Natural killer cell (primary cell): ENCODE measurements around the gene SEMA4C. TPM values are rescaled to one million over a fixed set of nuclear protein-coding genes. Genes with fewer than 3 reads are reported as not detected.

Source experiments
- ATAC-seq, 3 donors: fragments of 150-1000 bp in 2 of 3; fragments of 200-7000 bp in 1 of 3; cut with Tn5 transposase; 1 replicate in 1 of 3; 2 replicates in 2 of 3; pipeline ENCODE4 v1.10.0; 2021; ENCODE audit warnings: mild to moderate bottlenecking in 2 of 3, moderate library complexity in 2 of 3
- DNase-seq, 2 donors: peaks; one replicate each; pipeline versions ENCODE4 v3.0.0 to v3.0.0-alpha.2; 2013 to 2021; ENCODE audit warnings: mixed read lengths in 1 of 2
- H3K27ac ChIP-seq: one replicate; pipeline ENCODE4 v1.5.1; 2013; ENCODE audit warnings: mild to moderate bottlenecking, low read length
- H3K27me3 ChIP-seq: one replicate; pipeline ENCODE4 v1.6.1; 2013; ENCODE audit warnings: low read length; ENCODE audit not compliant: control insufficient read depth, insufficient read depth
- H3K36me3 ChIP-seq: one replicate; pipeline ENCODE4 v1.6.1; 2013; ENCODE audit warnings: low read length; ENCODE audit not compliant: control insufficient read depth, insufficient read depth
- H3K4me1 ChIP-seq: one replicate; pipeline ENCODE4 v1.6.1; 2013; ENCODE audit warnings: low read length; ENCODE audit not compliant: control insufficient read depth, insufficient read depth
- H3K4me3 ChIP-seq: one replicate; pipeline ENCODE4 v1.5.1; 2013; ENCODE audit warnings: low read length
- H3K9me3 ChIP-seq: one replicate; pipeline ENCODE4 v1.6.1; 2013; ENCODE audit warnings: low read length; ENCODE audit not compliant: control insufficient read depth, insufficient read depth
- H3K27ac Mint-ChIP-seq, 2 donors: one replicate each; pipeline ENCODE4 v1.8.0; 2022; ENCODE audit warnings: mild to moderate bottlenecking in 2 of 2, mixed read lengths in 2 of 2, moderate library complexity in 1 of 2
- H3K27me3 Mint-ChIP-seq, 2 donors: one replicate each; pipeline ENCODE4 v1.8.0; 2022; ENCODE audit warnings: low read depth in 2 of 2, mixed read lengths in 2 of 2
- H3K36me3 Mint-ChIP-seq: one replicate; pipeline ENCODE4 v1.8.0; 2022; ENCODE audit warnings: mixed read lengths
- H3K4me1 Mint-ChIP-seq, 2 donors: one replicate each; pipeline ENCODE4 v1.8.0; 2022; ENCODE audit warnings: mixed read lengths in 2 of 2
- H3K4me3 Mint-ChIP-seq: one replicate; pipeline ENCODE4 v1.8.0; 2022; ENCODE audit warnings: mild to moderate bottlenecking, moderate library complexity, mixed read lengths
- H3K9me3 Mint-ChIP-seq, 2 donors: one replicate each; pipeline ENCODE4 v1.8.0; 2022; ENCODE audit warnings: mixed read lengths in 2 of 2
- WGBS: methylation state at CpG from one replicate; pipeline ENCODE4 v1.1.7; 2013; ENCODE audit warnings: missing lambda C conversion rate; ENCODE audit not compliant: insufficient coverage; 5-methylcytosine and 5-hydroxymethylcytosine counted together
- intact Hi-C: fragments of 100-400 bp; cut with micrococcal nuclease; formaldehyde crosslinking; loops from one replicate; pipeline ENCODE4 v1.14.2; 2022
- total RNA-seq, 4 donors: library from RNA; stranded (reverse); fragments of 120-200 nt in 1 of 4; gene quantifications; one replicate each; pipeline versions ENCODE4 v1.2.3 to v1.2.4, GENCODE V29; 2013 to 2022
- TF ChIP-seq, protein P1 (sequence below): fragments of 200-600 bp; IDR thresholded peaks from one replicate; pipeline ENCODE4 v1.8.0; 2022; ENCODE audit warnings: antibody characterized with exemption

Gene SEMA4C
- total RNA-seq, 3 donors from 2014 or later (not counting 1 experiment from before 2014, with no cell fraction given): 51.8 to 78.1 (median 65.8) TPM

DNA sequence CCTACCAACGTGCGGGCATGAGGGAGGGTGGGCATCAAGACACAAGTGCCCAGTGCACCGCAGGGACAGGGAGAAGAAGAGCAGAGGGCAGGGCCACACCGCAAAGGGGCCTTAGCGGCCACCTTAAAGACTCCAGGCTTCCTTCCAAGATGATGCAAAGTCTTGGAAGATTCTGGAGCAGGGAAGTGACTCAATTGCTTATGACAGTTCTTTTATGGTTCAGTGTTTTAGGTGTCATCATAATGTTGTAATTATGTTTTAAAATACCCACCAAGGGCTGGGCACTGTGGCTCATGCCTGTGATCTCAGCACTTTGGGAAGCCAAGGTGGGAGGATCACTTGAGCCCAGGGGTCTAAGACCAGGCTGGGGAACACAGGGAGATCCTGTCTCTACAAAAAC, 44.5 kb upstream of the SEMA4C start:
- DNase-seq: no peak
- H3K27me3 Mint-ChIP-seq: no peaks in the 10 kb centered on the region
- ATAC-seq: peak in 2 of 3 donors; percentile 18 to 21
- H3K4me1 ChIP-seq: peaks cover 47% of the 10 kb centered on the region
- intact Hi-C loops: loop anchor here (5.0 kb wide), 1 partner anchor 37 kb away; no protein-coding TSS in a partner anchor
- H3K4me1 Mint-ChIP-seq: peaks cover 66 to 72% of the 10 kb centered on the region in 2 donors
- peaks cover 0 to 4% of the 10 kb centered on the region in 2 donors for H3K9me3 Mint-ChIP-seq
- peak overlapping the region; percentile 97 to 98 for H3K27ac Mint-ChIP-seq
- peak overlapping the region; percentile 64 for H3K27ac ChIP-seq
- H3K4me3 Mint-ChIP-seq: peak overlapping the region; percentile 95
- TF ChIP-seq, protein P1, sequence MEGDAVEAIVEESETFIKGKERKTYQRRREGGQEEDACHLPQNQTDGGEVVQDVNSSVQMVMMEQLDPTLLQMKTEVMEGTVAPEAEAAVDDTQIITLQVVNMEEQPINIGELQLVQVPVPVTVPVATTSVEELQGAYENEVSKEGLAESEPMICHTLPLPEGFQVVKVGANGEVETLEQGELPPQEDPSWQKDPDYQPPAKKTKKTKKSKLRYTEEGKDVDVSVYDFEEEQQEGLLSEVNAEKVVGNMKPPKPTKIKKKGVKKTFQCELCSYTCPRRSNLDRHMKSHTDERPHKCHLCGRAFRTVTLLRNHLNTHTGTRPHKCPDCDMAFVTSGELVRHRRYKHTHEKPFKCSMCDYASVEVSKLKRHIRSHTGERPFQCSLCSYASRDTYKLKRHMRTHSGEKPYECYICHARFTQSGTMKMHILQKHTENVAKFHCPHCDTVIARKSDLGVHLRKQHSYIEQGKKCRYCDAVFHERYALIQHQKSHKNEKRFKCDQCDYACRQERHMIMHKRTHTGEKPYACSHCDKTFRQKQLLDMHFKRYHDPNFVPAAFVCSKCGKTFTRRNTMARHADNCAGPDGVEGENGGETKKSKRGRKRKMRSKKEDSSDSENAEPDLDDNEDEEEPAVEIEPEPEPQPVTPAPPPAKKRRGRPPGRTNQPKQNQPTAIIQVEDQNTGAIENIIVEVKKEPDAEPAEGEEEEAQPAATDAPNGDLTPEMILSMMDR: no peak
- H3K9me3 ChIP-seq: peaks cover 9% of the 10 kb centered on the region
- H3K36me3 ChIP-seq: no peaks in the 10 kb centered on the region
- peak overlapping the region; percentile 18 for H3K4me3 ChIP-seq
- 60% methylated on average over 5 of the region's 5 CpGs for WGBS
- H3K27me3 ChIP-seq: no peaks in the 10 kb centered on the region
- H3K36me3 Mint-ChIP-seq: no peaks in the 10 kb centered on the region

DNA sequence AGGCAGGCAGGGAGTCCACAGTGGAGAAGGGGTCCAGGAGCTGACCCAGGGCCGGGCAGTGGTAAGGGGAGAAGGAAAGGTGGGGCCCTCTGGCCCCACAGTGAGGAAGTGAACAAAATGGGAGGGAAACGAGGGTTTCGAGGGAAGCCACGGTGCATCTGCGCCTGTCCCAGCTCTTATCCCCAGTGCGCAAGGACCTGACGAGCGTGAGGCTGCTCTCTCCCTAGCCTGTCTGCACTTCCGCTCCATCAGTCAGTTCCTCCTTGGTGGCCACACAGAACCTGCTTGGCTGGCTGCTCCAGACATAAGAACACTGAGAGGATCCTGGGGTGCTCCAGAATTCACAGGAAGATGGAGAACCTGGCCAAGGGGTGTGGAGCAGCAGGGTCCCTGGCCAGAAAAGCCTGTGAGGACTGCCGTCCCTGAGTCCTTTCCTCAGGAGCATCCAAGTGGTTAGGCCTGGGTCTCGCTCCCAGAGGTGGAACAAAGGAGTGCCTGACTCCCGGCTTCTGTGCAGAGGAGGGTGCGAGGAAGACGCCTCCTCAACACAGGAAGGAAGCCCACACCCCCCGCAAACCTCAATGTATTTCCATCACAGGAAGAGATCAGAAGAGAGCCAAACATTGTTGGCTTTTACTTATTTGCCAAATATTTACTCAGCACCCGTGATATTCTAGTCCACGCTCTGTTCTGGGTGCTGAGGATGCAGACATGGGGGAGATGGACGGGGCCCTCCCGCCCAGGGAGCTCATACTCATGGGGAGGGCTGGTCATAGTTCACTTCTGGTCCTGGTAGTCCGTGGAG, 43.7 kb upstream of the SEMA4C start:
- Histone ChIP-seq H3K4me3 (peak overlapping the region; percentile 18), H3K9me3 (peaks cover 9% of the 10 kb centered on the region), H3K36me3 (no peaks in the 10 kb centered on the region), H3K27me3 (no peaks in the 10 kb centered on the region), H3K4me1 (peaks cover 47% of the 10 kb centered on the region), H3K27ac (peak overlapping the region; percentile 64)
- Mint-ChIP-seq H3K27me3 (no peaks in the 10 kb centered on the region), H3K4me1 (peaks cover 60 to 68% of the 10 kb centered on the region in 2 donors), H3K27ac (peak overlapping the region; percentile 97 to 98), H3K9me3 (peaks cover 0 to 4% of the 10 kb centered on the region in 2 donors), H3K36me3 (no peaks in the 10 kb centered on the region), H3K4me3 (peak overlapping the region; percentile 95)
- ATAC-seq (peak; percentile 70 to 81 (median 79)), DNase-seq (peak; percentile 29 to 75)
- 5% methylated on average over 20 of the region's 20 CpGs for WGBS
- TF ChIP-seq, protein P1: no peak
- intact Hi-C loops: loop anchor here (5.0 kb wide), 1 partner anchor 36 kb away; no protein-coding TSS in a partner anchor

DNA sequence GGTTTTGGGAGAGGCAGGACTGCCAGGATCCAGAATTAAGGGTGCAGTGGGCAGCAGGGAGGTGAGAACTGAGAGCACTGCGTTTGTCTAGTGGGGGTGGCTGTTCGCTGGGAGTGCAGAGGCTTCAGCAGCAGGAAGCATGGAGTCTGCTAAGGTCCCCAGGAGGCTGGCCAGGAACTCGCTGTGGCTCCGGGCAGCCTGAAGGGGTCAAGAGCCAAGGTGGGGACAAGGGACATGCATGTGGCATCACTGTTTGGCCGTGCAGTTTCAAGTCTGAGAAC, 43.2 kb upstream of the SEMA4C start:
- Histone ChIP-seq H3K27ac (peak overlapping the region; percentile 64), H3K27me3 (no peaks in the 10 kb centered on the region), H3K4me1 (peaks cover 47% of the 10 kb centered on the region), H3K36me3 (no peaks in the 10 kb centered on the region), H3K4me3 (peak overlapping the region; percentile 18), H3K9me3 (peaks cover 9% of the 10 kb centered on the region)
- peak overlapping the region; percentile 97 to 98 for H3K27ac Mint-ChIP-seq
- ATAC-seq (peak in 1 of 3 donors; percentile 31), DNase-seq (peak in 1 of 2 donors; percentile 34)
- H3K4me1 Mint-ChIP-seq: peaks cover 54 to 68% of the 10 kb centered on the region in 2 donors
- peak overlapping the region; percentile 95 for H3K4me3 Mint-ChIP-seq
- TF ChIP-seq, protein P1: no peak
- intact Hi-C loops: loop anchor here (5.0 kb wide), 1 partner anchor 36 kb away; no protein-coding TSS in a partner anchor
- H3K9me3 Mint-ChIP-seq: peaks cover 0 to 4% of the 10 kb centered on the region in 2 donors
- no peaks in the 10 kb centered on the region for H3K27me3 Mint-ChIP-seq
- 47% methylated on average over 5 of the region's 5 CpGs for WGBS
- H3K36me3 Mint-ChIP-seq: no peaks in the 10 kb centered on the region
